PC-9 (cell line): ENCODE data around the gene ITGA2. TPM values are rescaled to one million over a fixed set of nuclear protein-coding genes. Genes with fewer than 3 reads are reported as not detected.

Source experiments
- BruUV-seq: library from RNA; stranded (reverse); fragments of 400-500 nt; replicated peaks from 2 replicates; lab custom pipeline; 2021; lab: Mats Ljungman, UMichigan
- CTCF ChIA-PET: fragments of 300-600 bp; sonication (Branson Sonifier 250); formaldehyde crosslinking; loops from one replicate; lab custom pipeline; 2022; ENCODE audit warnings: antibody characterized with exemption; lab: Charles Lee
- POLR2A ChIA-PET: fragments of 300-600 bp; sonication (Branson Sonifier 250); formaldehyde crosslinking; loops from one replicate; lab custom pipeline; 2022; ENCODE audit warnings: antibody characterized with exemption; ENCODE audit not compliant: unreplicated experiment; lab: Charles Lee
- DNase-seq, 2 experiments: peaks; one replicate each; pipeline versions ENCODE4 v3.0.0 to v3.0.0-alpha.2; 2015 to 2022; ENCODE audit warnings: mixed read lengths in 1 of 2
- H2AFZ ChIP-seq: fragments of 200-600 bp; sonication (generic); 2 replicates; pipeline ENCODE4 v1.8.1; 2017; ENCODE audit warnings: antibody characterized with exemption
- H3F3A ChIP-seq: fragments of 200-600 bp; sonication (generic); 2 replicates; pipeline ENCODE4 v1.8.1; 2017; ENCODE audit warnings: antibody characterized with exemption, mild to moderate bottlenecking, low read depth; ENCODE audit not compliant: insufficient read depth
- H3K27ac ChIP-seq: fragments of 200-600 bp; sonication (generic); 2 replicates; pipeline ENCODE4 v1.6.1; 2016; ENCODE audit warnings: mixed run types
- H3K27me3 ChIP-seq: fragments of 200-600 bp; sonication (generic); 2 replicates; pipeline ENCODE4 v1.6.1; 2016; ENCODE audit warnings: low read depth, mixed run types; ENCODE audit not compliant: insufficient read depth
- H3K36me3 ChIP-seq: fragments of 200-600 bp; sonication (generic); 2 replicates; pipeline ENCODE4 v1.6.1; 2016; ENCODE audit warnings: low read depth, mixed run types
- H3K4me1 ChIP-seq: fragments of 200-600 bp; sonication (generic); replicated peaks from 2 replicates; pipeline ENCODE4 v1.6.1; 2016; ENCODE audit warnings: mixed run types; ENCODE audit not compliant: insufficient read depth
- H3K4me2 ChIP-seq: fragments of 200-600 bp; sonication (generic); 2 replicates; pipeline ENCODE4 v1.6.1; 2017; ENCODE audit warnings: mixed run types
- H3K4me3 ChIP-seq: fragments of 200-600 bp; sonication (generic); 2 replicates; pipeline ENCODE4 v1.6.1; 2016; ENCODE audit warnings: mixed run types
- H3K79me2 ChIP-seq: fragments of 200-600 bp; sonication (generic); 2 replicates; pipeline ENCODE4 v1.6.1; 2017; ENCODE audit warnings: low read depth, mixed run types
- H3K9me2 ChIP-seq: fragments of 200-600 bp; sonication (generic); 2 replicates; pipeline ENCODE4 v1.8.1; 2017; ENCODE audit warnings: mild to moderate bottlenecking; ENCODE audit not compliant: insufficient read depth
- H3K9me3 ChIP-seq: fragments of 200-600 bp; sonication (generic); 2 replicates; pipeline ENCODE4 v1.8.1; 2016; ENCODE audit warnings: low read depth; ENCODE audit not compliant: insufficient read depth
- H4K20me1 ChIP-seq: fragments of 200-600 bp; sonication (generic); 2 replicates; pipeline ENCODE4 v1.8.1; 2017; ENCODE audit not compliant: insufficient read depth
- EZH2 ChIP-seq: fragments of 200-600 bp; sonication (generic); IDR thresholded peaks from 2 replicates; pipeline ENCODE4 v1.8.0; 2017; ENCODE audit warnings: antibody characterized with exemption, low read depth
- intact Hi-C: fragments of 100-400 bp; cut with micrococcal nuclease; formaldehyde crosslinking; loops from one replicate; pipeline ENCODE4 v1.10.0; 2022; ENCODE audit not compliant: unreplicated experiment
- total RNA-seq: library from RNA; stranded (reverse); gene quantifications from 2 replicates; pipeline ENCODE4 v1.2.3, GENCODE V29; 2021
- TF ChIP-seq, protein P1 (sequence below): fragments of 200-600 bp; sonication (generic); conservative IDR thresholded peaks from 2 replicates; pipeline ENCODE4 v1.6.1; 2017; ENCODE audit warnings: mixed run types, antibody characterized with exemption, mild to moderate bottlenecking, moderate library complexity

The ITGA2 gene
- total RNA-seq, 1 experiment from 2014 or later = 35.8 TPM

DNA sequence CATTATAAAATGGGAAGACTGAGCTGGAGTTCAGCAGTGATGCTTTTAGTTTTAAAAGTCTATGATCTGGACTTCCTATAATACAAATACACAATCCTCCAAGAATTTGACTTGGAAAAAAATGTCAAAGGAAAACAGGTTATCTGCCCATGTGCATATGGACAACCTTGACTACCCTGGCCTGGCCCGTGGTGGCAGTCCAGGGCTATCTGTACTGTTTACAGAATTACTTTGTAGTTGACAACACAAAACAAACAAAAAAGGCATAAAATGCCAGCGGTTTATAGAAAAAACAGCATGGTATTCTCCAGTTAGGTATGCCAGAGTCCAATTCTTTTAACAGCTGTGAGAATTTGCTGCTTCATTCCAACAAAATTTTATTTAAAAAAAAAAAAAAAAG, 103.1 kb downstream of the ITGA2 start:
- Histone ChIP-seq H3K9me3 (no peaks in the 10 kb centered on the region), H4K20me1 (no peaks in the 10 kb centered on the region), H3K4me1 (peaks cover 11% of the 10 kb centered on the region; the same call in 1 of the 2 replicates), H3K4me3 (no peak overlapping the region), H3K9me2 (no peaks in the 10 kb centered on the region), H3K27ac (no peak overlapping the region; the same call in 1 of the 2 replicates), H3F3A (peaks cover 32% of the 10 kb centered on the region; the same call in 1 of the 2 replicates), H3K4me2 (no peak overlapping the region), H3K79me2 (no peaks in the 10 kb centered on the region), H3K36me3 (peaks cover 28% of the 10 kb centered on the region), H2AFZ (no peak overlapping the region), H3K27me3 (no peaks in the 10 kb centered on the region)
- POLR2A ChIA-PET = interaction anchor here (0.6 to 0.7 kb wide), 2 partner anchors 19 to 774 kb away, joined by 4 to 8 read pairs; no protein-coding TSS in a partner anchor
- no peak for DNase-seq
- CTCF ChIA-PET = interaction anchor here (0.7 to 1.1 kb wide), 2 partner anchors 143 to 148 kb away, joined by 3 to 4 read pairs; no protein-coding TSS in a partner anchor
- no TSS peak for BruUV-seq
- intact Hi-C loops = no loop called here
- TF ChIP-seq, protein P1, sequence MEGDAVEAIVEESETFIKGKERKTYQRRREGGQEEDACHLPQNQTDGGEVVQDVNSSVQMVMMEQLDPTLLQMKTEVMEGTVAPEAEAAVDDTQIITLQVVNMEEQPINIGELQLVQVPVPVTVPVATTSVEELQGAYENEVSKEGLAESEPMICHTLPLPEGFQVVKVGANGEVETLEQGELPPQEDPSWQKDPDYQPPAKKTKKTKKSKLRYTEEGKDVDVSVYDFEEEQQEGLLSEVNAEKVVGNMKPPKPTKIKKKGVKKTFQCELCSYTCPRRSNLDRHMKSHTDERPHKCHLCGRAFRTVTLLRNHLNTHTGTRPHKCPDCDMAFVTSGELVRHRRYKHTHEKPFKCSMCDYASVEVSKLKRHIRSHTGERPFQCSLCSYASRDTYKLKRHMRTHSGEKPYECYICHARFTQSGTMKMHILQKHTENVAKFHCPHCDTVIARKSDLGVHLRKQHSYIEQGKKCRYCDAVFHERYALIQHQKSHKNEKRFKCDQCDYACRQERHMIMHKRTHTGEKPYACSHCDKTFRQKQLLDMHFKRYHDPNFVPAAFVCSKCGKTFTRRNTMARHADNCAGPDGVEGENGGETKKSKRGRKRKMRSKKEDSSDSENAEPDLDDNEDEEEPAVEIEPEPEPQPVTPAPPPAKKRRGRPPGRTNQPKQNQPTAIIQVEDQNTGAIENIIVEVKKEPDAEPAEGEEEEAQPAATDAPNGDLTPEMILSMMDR = no peak
- TF ChIP-seq EZH2 = no peak

DNA sequence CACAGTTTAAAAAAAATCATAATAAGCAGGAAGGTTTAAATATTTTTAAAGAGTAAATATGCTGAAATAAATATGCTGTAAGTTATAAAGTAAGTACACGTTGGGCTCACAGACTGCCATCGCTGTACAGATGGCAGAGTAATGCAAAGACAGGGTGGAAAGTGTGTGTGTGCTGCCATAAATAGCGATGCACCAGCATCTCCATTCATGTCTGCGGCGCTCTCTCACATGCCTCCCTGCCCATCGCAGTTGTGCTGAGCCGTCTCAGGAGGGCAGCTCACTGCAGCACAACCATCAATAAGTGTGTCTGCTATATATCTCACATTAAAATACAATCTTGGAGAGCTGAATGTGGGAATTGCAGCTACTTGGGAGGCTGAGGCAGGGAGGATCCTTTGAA, 106.1 kb downstream of the ITGA2 start:
- ChIA-PET CTCF (interaction anchor here (0.8 kb wide), 1 partner anchor 146 kb away, joined by 4 read pairs; no protein-coding TSS in a partner anchor), POLR2A (no interaction called here)
- Histone ChIP-seq H3K36me3 (peaks cover 15% of the 10 kb centered on the region), H3F3A (peaks cover 24% of the 10 kb centered on the region; the same call in 1 of the 2 replicates), H3K9me3 (no peaks in the 10 kb centered on the region), H3K4me2 (no peak overlapping the region), H3K4me1 (peaks cover 11% of the 10 kb centered on the region; the same call in 1 of the 2 replicates), H3K4me3 (no peak overlapping the region), H3K79me2 (no peaks in the 10 kb centered on the region), H4K20me1 (no peaks in the 10 kb centered on the region), H2AFZ (no peak overlapping the region), H3K27me3 (no peaks in the 10 kb centered on the region), H3K9me2 (no peaks in the 10 kb centered on the region), H3K27ac (no peak overlapping the region)
- intact Hi-C loops = loop anchor here (5.0 kb wide), 2 partner anchors 173 to 308 kb away; partner anchors contain the start of genes ITGA1 and PELO
- TF ChIP-seq, protein P1 = no peak
- no peak for TF ChIP-seq EZH2
- no TSS peak for BruUV-seq
- no peak for DNase-seq

DNA sequence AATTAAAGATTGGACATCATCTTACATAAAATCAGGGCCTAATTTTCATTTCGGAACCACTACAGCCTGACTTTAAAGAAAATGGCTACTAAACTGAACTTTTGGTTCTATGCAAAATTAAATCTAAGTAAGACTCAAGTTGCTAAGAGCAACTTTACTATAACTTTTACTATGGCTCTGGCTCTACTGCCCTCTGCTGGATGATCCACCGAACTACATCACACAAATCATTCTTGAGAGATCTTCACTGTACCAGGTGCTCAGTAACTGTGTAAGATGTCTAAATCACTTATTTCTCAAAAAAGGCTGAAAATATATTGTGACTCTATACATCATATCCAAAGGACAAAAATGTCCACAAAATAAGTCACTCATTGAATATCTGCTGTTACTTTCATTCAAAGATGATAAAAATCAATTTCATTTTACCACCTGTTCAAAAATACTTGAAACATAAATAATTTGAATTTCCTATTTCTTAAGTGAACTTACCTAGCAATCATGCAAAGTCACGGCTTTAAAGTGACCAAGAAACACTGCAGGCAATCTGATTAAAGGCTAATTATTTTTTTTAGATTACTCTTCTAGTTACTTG, 106.9 kb downstream of the ITGA2 start:
- ChIA-PET CTCF (no interaction called here), POLR2A (no interaction called here)
- H3K79me2 ChIP-seq = no peaks in the 10 kb centered on the region
- H3K27me3 ChIP-seq = no peaks in the 10 kb centered on the region
- peaks cover 23% of the 10 kb centered on the region; the same call in 1 of the 2 replicates for H3F3A ChIP-seq
- H3K4me3 ChIP-seq = no peak overlapping the region
- TF ChIP-seq, protein P1 = peak; percentile 90
- no peak for TF ChIP-seq EZH2
- H2AFZ ChIP-seq = no peak overlapping the region
- H4K20me1 ChIP-seq = no peaks in the 10 kb centered on the region
- no peaks in the 10 kb centered on the region for H3K9me3 ChIP-seq
- no peaks in the 10 kb centered on the region for H3K9me2 ChIP-seq
- peaks cover 15% of the 10 kb centered on the region for H3K36me3 ChIP-seq
- no peak overlapping the region for H3K27ac ChIP-seq
- intact Hi-C loops = loop anchor here (1.0 to 5.0 kb wide), 3 partner anchors 148 to 309 kb away; partner anchors contain the start of genes ITGA1 and PELO
- H3K4me1 ChIP-seq = peaks cover 4% of the 10 kb centered on the region; the same call in 1 of the 2 replicates
- DNase-seq = peak; percentile 49 to 50
- BruUV-seq = no TSS peak
- H3K4me2 ChIP-seq = no peak overlapping the region
